HepG2 (cell line): ENCODE data around the gene LLGL2. TPM values are rescaled to one million over a fixed set of nuclear protein-coding genes. Genes with fewer than 3 reads are reported as not detected.

ENCODE experiments used
- MAZ ChIP-seq, 2 experiments: sonication (generic) in 1 of 2; formaldehyde crosslinking in 1 of 2; IDR thresholded peaks; 2 replicates each; pipeline versions ENCODE4 v1.5.0 to v1.6.1; 2012 to 2020; ENCODE audit warnings: low read depth in 2 of 2, mild to moderate bottlenecking in 2 of 2, borderline replicate concordance in 1 of 2, improper control_type of control experiment in 1 of 2, low read length in 1 of 2, missing genetic modification reagents in 1 of 2, moderate library complexity in 1 of 2
- SNRNP70 ChIP-seq: fragments of 200-400 bp; formaldehyde crosslinking; IDR thresholded peaks from 2 replicates; pipeline ENCODE4 v1.6.1; 2017; ENCODE audit warnings: mild to moderate bottlenecking, low read depth, low read length, moderate library complexity
- ZMYM4 ChIP-seq: sonication (generic); formaldehyde crosslinking; IDR thresholded peaks from 2 replicates; pipeline ENCODE4 v1.8.1; 2023; ENCODE audit warnings: mild to moderate bottlenecking, missing genetic modification reagents
- polyA plus RNA-seq, 8 experiments: library from polyadenylated mRNA; depleted of rRNA in 3 of 8; stranded (reverse) in 7 of 8; unstranded in 1 of 8; fragments of >200 nt; fragmentation: Illumina TruSeq in 4 of 8; extraction: Trizol in 4 of 8; gene quantifications; 2 replicates each; pipeline versions ENCODE4 v1.2.1 to v1.2.3, GENCODE V29; 2011 to 2016; ENCODE audit warnings: low read depth in 4 of 8, missing spikeins in 1 of 8, mixed read lengths in 1 of 8; ENCODE audit not compliant: insufficient read depth in 1 of 8
- total RNA-seq, 5 experiments: library from RNA; depleted of rRNA; stranded (reverse); fragments of >200 nt; fragmentation: Illumina TruSeq; extraction: Trizol; gene quantifications; 2 replicates each; pipeline ENCODE4 v1.2.3, GENCODE V29; 2016; ENCODE audit warnings: low read depth in 1 of 5
- TF ChIP-seq, protein P1 (sequence below): sonication (generic); formaldehyde crosslinking; IDR thresholded peaks from 2 replicates; pipeline ENCODE4 v1.9.0; 2021; ENCODE audit warnings: mild to moderate bottlenecking, missing genetic modification reagents
- TF ChIP-seq, protein P2 (sequence below): sonication (generic); formaldehyde crosslinking; IDR thresholded peaks from 2 replicates; pipeline ENCODE4 v1.8.0; 2022; ENCODE audit warnings: mild to moderate bottlenecking, missing genetic modification reagents
- TF ChIP-seq, protein P3 (sequence below): IDR thresholded peaks from 2 replicates; pipeline ENCODE4 v1.6.1; 2016; ENCODE audit warnings: missing compliant biosample characterization, missing genetic modification reagents, borderline replicate concordance
- TF ChIP-seq, protein P4 (sequence below): sonication (generic); formaldehyde crosslinking; IDR thresholded peaks from one replicate; pipeline ENCODE4 v1.5.1; 2020; ENCODE audit warnings: mild to moderate bottlenecking, missing genetic modification reagents; ENCODE audit errors: not compliant biosample characterization

LLGL2 gene
- total and polyA plus RNA-seq, 2 of the 13 experiments (the other 11 are each of a cell fraction or from before 2014, with no cell fraction given) = 83.0 to 86.7 TPM

DNA sequence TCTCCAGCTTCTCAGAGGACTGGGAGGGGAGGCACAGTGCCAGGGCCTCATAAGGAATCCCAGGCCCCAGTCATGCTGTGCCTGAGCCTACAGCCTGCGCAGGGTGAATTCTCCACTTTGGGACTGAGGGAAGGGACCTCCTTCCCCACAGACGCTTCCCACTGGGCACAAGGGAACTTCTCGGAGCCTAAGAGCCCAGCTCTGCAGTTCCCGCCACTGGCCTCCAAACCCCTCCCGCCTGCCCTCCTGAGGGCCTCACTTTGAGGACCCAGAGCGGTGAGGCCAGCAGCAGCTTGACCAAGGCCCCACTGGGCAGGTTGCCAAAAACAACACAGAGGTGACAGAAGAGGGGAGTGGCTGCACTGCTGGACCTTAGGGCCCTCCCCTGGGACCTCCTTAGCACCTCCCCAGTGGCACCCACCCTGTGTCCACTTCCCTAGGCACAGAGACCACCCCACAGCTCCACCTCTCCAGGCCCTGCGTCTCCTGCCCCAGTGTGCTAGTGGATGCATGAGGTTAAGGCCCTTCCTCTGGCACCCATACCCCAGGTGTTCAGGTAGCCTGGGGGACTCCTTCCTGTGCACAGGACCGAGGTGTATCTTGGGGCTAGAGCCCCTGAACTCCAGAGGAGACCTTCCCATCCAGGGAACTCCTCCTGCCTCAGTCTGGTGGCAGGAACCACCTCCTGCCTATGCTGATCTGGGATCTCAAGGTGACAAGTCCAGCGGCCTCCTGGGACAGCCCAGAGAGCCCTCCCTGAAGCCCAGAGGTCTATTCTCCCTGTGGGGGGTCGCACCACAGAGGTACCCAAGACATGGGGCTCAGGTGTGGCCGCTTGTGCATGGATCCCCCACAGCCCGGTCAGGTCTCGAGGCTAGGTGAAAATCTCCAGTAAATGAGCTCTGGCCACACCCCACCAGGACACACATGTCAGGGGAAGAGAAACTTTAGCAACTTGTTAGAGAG, 13.6 kb upstream of the LLGL2 start (continued):
- TF ChIP-seq MAZ (IDR thresholded peaks at IDR 0.05; ENCODE audit: borderline replicate concordance, low read depth, low read length) (peak; percentile 66; the same call in 1 of the 2 replicates), MAZ (CRISPR knock-in tag; IDR thresholded peaks at IDR 0.05; ENCODE audit: low read depth) (peak; percentile 99), ZMYM4 (CRISPR knock-in tag) (peak; percentile 88), SNRNP70 (no peak)
- TF ChIP-seq, protein P1, sequence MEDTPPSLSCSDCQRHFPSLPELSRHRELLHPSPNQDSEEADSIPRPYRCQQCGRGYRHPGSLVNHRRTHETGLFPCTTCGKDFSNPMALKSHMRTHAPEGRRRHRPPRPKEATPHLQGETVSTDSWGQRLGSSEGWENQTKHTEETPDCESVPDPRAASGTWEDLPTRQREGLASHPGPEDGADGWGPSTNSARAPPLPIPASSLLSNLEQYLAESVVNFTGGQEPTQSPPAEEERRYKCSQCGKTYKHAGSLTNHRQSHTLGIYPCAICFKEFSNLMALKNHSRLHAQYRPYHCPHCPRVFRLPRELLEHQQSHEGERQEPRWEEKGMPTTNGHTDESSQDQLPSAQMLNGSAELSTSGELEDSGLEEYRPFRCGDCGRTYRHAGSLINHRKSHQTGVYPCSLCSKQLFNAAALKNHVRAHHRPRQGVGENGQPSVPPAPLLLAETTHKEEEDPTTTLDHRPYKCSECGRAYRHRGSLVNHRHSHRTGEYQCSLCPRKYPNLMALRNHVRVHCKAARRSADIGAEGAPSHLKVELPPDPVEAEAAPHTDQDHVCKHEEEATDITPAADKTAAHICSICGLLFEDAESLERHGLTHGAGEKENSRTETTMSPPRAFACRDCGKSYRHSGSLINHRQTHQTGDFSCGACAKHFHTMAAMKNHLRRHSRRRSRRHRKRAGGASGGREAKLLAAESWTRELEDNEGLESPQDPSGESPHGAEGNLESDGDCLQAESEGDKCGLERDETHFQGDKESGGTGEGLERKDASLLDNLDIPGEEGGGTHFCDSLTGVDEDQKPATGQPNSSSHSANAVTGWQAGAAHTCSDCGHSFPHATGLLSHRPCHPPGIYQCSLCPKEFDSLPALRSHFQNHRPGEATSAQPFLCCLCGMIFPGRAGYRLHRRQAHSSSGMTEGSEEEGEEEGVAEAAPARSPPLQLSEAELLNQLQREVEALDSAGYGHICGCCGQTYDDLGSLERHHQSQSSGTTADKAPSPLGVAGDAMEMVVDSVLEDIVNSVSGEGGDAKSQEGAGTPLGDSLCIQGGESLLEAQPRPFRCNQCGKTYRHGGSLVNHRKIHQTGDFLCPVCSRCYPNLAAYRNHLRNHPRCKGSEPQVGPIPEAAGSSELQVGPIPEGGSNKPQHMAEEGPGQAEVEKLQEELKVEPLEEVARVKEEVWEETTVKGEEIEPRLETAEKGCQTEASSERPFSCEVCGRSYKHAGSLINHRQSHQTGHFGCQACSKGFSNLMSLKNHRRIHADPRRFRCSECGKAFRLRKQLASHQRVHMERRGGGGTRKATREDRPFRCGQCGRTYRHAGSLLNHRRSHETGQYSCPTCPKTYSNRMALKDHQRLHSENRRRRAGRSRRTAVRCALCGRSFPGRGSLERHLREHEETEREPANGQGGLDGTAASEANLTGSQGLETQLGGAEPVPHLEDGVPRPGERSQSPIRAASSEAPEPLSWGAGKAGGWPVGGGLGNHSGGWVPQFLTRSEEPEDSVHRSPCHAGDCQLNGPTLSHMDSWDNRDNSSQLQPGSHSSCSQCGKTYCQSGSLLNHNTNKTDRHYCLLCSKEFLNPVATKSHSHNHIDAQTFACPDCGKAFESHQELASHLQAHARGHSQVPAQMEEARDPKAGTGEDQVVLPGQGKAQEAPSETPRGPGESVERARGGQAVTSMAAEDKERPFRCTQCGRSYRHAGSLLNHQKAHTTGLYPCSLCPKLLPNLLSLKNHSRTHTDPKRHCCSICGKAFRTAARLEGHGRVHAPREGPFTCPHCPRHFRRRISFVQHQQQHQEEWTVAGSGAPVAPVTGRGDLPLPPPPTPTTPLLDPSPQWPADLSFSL (CRISPR knock-in tag) = no peak
- TF ChIP-seq, protein P2, sequence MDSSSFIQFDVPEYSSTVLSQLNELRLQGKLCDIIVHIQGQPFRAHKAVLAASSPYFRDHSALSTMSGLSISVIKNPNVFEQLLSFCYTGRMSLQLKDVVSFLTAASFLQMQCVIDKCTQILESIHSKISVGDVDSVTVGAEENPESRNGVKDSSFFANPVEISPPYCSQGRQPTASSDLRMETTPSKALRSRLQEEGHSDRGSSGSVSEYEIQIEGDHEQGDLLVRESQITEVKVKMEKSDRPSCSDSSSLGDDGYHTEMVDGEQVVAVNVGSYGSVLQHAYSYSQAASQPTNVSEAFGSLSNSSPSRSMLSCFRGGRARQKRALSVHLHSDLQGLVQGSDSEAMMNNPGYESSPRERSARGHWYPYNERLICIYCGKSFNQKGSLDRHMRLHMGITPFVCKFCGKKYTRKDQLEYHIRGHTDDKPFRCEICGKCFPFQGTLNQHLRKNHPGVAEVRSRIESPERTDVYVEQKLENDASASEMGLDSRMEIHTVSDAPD (CRISPR knock-in tag) = peak; percentile 83
- TF ChIP-seq, protein P3, sequence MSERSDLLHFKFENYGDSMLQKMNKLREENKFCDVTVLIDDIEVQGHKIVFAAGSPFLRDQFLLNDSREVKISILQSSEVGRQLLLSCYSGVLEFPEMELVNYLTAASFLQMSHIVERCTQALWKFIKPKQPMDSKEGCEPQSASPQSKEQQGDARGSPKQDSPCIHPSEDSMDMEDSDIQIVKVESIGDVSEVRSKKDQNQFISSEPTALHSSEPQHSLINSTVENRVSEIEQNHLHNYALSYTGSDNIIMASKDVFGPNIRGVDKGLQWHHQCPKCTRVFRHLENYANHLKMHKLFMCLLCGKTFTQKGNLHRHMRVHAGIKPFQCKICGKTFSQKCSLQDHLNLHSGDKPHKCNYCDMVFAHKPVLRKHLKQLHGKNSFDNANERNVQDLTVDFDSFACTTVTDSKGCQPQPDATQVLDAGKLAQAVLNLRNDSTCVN (CRISPR knock-in tag) = peak; percentile 78; the same call in 1 of the 2 replicates
- TF ChIP-seq, protein P4, sequence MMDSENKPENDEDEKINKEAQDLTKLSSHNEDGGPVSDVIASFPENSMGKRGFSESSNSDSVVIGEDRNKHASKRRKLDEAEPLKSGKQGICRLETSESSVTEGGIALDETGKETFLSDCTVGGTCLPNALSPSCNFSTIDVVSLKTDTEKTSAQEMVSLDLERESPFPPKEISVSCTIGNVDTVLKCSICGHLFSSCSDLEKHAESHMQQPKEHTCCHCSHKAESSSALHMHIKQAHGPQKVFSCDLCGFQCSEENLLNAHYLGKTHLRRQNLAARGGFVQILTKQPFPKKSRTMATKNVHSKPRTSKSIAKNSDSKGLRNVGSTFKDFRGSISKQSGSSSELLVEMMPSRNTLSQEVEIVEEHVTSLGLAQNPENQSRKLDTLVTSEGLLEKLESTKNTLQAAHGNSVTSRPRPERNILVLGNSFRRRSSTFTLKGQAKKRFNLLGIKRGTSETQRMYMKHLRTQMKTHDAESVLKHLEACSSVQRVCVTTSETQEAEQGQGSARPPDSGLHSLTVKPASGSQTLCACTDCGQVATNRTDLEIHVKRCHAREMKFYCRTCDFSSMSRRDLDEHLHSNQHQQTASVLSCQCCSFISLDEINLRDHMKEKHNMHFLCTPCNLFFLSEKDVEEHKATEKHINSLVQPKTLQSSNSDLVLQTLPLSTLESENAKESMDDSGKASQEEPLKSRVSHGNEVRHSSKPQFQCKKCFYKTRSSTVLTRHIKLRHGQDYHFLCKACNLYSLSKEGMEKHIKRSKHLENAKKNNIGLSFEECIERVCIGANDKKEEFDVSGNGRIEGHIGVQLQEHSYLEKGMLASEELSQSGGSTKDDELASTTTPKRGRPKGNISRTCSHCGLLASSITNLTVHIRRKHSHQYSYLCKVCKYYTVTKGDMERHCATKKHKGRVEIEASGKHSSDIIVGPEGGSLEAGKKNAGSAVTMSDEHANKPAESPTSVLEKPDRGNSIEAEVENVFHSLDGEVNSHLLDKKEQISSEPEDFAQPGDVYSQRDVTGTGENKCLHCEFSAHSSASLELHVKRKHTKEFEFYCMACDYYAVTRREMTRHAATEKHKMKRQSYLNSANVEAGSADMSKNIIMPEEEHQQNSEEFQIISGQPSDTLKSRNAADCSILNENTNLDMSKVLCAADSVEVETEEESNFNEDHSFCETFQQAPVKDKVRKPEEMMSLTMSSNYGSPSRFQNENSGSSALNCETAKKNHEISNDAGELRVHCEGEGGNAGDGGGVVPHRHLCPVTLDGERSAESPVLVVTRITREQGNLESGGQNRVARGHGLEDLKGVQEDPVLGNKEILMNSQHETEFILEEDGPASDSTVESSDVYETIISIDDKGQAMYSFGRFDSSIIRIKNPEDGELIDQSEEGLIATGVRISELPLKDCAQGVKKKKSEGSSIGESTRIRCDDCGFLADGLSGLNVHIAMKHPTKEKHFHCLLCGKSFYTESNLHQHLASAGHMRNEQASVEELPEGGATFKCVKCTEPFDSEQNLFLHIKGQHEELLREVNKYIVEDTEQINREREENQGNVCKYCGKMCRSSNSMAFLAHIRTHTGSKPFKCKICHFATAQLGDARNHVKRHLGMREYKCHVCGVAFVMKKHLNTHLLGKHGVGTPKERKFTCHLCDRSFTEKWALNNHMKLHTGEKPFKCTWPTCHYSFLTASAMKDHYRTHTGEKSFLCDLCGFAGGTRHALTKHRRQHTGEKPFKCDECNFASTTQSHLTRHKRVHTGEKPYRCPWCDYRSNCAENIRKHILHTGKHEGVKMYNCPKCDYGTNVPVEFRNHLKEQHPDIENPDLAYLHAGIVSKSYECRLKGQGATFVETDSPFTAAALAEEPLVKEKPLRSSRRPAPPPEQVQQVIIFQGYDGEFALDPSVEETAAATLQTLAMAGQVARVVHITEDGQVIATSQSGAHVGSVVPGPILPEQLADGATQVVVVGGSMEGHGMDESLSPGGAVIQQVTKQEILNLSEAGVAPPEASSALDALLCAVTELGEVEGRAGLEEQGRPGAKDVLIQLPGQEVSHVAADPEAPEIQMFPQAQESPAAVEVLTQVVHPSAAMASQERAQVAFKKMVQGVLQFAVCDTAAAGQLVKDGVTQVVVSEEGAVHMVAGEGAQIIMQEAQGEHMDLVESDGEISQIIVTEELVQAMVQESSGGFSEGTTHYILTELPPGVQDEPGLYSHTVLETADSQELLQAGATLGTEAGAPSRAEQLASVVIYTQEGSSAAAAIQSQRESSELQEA (CRISPR knock-in tag) = peak; percentile 75
